Measurements from ENCODE around the gene DCLK1. TPM values are rescaled to one million over a fixed set of nuclear protein-coding genes. Genes with fewer than 3 reads are reported as not detected.

DCLK1 gene
- total RNA-seq, 1 donor from 2014 or later, result not detected

GRCh38 chr13:35787937-35788336, 343.2 kb downstream of the DCLK1 start:
- Mint-ChIP-seq H3K27ac (no peak overlapping the region), H3K4me3 (ENCODE audit: low read depth) (no peak overlapping the region), H3K4me1 (ENCODE audit: low read depth) (no peaks in the 10 kb centered on the region), H3K9me3 (no peaks in the 10 kb centered on the region), H3K27me3 (ENCODE audit: low read depth) (no peaks in the 10 kb centered on the region), H3K36me3 (ENCODE audit: low read depth) (no peaks in the 10 kb centered on the region)
- DNase-seq (ENCODE audit: low spot score), result no peak
- intact Hi-C loops (cut with micrococcal nuclease), result no loop called here

DNA sequence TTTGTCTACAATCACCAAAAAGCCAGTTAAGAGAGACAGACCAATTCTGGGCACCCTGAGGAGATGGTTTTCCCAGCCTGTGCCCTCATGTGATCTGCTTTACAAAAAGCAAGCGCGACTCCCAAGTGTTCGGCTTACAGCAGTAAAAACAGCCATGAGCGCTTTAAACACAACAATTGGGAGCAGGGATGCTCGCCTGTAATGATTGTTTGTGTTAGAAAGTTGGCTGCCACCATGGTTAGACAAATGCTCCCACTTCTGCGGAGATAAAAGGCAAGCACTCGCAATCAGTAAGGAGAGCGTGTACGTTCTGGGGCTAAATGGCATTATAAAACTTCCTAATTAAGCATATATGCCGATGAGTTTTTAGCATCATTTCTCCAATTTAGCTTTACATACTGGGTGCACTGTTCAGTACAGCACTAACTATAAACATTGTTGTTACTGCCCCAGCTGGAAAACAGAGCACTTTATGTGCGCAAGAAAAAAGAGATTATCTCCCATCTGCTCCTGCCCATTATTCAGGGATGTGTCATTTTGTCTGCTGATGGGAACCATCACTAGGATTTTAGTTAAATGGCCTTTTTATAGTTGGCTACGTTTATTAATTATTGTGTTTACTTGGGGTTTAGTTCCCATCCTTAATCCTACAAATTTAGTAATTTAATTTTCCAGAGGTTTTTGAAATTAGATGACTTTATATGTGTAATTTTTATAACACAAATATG, 345.4 kb downstream of the DCLK1 start:
- Mint-ChIP-seq H3K27ac (no peak overlapping the region), H3K9me3 (no peaks in the 10 kb centered on the region), H3K4me3 (ENCODE audit: low read depth) (no peak overlapping the region), H3K27me3 (ENCODE audit: low read depth) (no peaks in the 10 kb centered on the region), H3K4me1 (ENCODE audit: low read depth) (no peaks in the 10 kb centered on the region), H3K36me3 (ENCODE audit: low read depth) (no peaks in the 10 kb centered on the region)
- intact Hi-C loops (cut with micrococcal nuclease), result no loop called here
- DNase-seq (ENCODE audit: low spot score), result no peak

- no peaks in the 10 kb centered on the region for H3K9me3 Mint-ChIP-seq
- no peak overlapping the region for H3K27ac Mint-ChIP-seq
- no peaks in the 10 kb centered on the region for H3K4me1 Mint-ChIP-seq (ENCODE audit: low read depth)
- H3K4me3 Mint-ChIP-seq (ENCODE audit: low read depth), result no peak overlapping the region
- no peak for DNase-seq (ENCODE audit: low spot score)
- intact Hi-C loops (cut with micrococcal nuclease), result no loop called here
- no peaks in the 10 kb centered on the region for H3K27me3 Mint-ChIP-seq (ENCODE audit: low read depth)
- no peaks in the 10 kb centered on the region for H3K36me3 Mint-ChIP-seq (ENCODE audit: low read depth)
Measured at GRCh38 chr13:35784286-35784951, 346.8 kb downstream of the DCLK1 start.

DNA sequence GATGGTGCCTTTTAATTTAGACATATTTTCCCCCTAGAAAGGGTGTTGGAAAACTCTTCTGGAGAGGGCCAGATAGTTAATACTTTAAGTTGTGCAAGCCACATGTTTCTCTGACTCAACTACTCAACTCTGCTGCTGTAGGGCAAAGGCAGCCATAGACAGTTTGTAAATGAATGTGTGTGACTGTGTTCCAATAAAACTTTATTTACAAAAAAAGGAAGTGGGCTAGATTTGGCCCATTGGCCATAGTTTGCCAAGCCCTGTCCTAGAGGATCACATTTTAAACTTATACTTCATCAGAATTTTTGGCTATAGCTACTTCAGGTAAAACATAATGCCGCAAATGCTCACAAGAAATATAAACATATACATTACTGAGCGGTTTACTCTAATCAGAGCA, 348.4 kb downstream of the DCLK1 start:
- H3K27ac Mint-ChIP-seq, result no peak overlapping the region
- H3K9me3 Mint-ChIP-seq, result no peaks in the 10 kb centered on the region
- intact Hi-C loops (cut with micrococcal nuclease), result no loop called here
- H3K36me3 Mint-ChIP-seq (ENCODE audit: low read depth), result no peaks in the 10 kb centered on the region
- H3K4me3 Mint-ChIP-seq (ENCODE audit: low read depth), result no peak overlapping the region
- no peak for DNase-seq (ENCODE audit: low spot score)
- H3K27me3 Mint-ChIP-seq (ENCODE audit: low read depth), result no peaks in the 10 kb centered on the region
- no peaks in the 10 kb centered on the region for H3K4me1 Mint-ChIP-seq (ENCODE audit: low read depth)

DNA sequence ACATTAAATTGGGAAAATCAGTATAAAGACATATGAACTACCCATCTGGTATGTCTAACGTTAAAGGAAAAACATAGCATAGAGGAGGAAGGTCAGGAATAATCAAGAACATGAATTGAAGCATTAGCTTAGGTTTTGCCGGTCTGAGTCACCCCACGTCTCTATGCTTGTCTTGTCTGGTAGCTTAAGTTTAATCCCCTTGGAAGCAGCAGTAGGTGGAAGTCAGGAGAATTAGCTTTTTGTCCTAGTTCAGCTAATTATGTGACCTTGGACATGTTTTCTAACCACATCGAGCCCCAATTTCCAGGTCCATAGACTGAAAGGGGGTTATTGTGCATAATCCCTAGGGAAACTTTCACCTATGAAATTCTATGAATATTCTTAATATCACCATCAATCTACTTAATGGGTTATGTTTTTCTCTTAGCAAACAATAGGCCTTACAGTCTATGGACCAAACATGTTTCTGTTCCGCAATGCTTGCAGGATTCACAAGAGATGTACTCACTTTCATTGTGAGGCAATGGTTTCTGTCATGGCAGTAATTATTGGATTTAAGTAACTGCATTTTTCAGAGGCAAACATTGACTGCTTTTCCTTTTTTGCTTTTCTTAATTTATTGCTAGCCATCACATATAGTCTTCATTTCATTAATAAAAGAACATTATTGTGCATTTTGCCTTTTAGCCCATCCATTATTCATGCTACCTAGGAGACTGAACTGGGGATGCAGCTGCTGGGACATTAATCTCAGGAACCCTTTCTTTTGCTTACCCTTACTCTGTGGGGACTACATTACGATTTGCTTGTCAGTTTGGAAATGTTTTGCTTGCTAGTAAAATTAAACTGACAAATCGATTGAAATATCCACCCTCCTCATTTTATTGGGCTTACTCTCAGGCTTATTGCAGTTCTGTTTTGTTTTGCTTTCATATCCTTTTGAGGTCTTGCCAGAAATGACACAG, 349.9 kb downstream of the DCLK1 start:
- H3K9me3 Mint-ChIP-seq, result no peaks in the 10 kb centered on the region
- no peak for DNase-seq (ENCODE audit: low spot score)
- H3K4me1 Mint-ChIP-seq (ENCODE audit: low read depth), result no peaks in the 10 kb centered on the region
- H3K27ac Mint-ChIP-seq, result no peak overlapping the region
- H3K4me3 Mint-ChIP-seq (ENCODE audit: low read depth), result no peak overlapping the region
- intact Hi-C loops (cut with micrococcal nuclease), result no loop called here
- H3K36me3 Mint-ChIP-seq (ENCODE audit: low read depth), result no peaks in the 10 kb centered on the region
- no peaks in the 10 kb centered on the region for H3K27me3 Mint-ChIP-seq (ENCODE audit: low read depth)

- Mint-ChIP-seq H3K4me1 (ENCODE audit: low read depth) (no peaks in the 10 kb centered on the region), H3K27ac (no peak overlapping the region), H3K4me3 (ENCODE audit: low read depth) (no peak overlapping the region), H3K27me3 (ENCODE audit: low read depth) (no peaks in the 10 kb centered on the region), H3K9me3 (no peaks in the 10 kb centered on the region), H3K36me3 (ENCODE audit: low read depth) (no peaks in the 10 kb centered on the region)
- no peak for DNase-seq (ENCODE audit: low spot score)
- intact Hi-C loops (cut with micrococcal nuclease), result no loop called here
Measured at GRCh38 chr13:35780613-35781012, 350.6 kb downstream of the DCLK1 start.

DNA sequence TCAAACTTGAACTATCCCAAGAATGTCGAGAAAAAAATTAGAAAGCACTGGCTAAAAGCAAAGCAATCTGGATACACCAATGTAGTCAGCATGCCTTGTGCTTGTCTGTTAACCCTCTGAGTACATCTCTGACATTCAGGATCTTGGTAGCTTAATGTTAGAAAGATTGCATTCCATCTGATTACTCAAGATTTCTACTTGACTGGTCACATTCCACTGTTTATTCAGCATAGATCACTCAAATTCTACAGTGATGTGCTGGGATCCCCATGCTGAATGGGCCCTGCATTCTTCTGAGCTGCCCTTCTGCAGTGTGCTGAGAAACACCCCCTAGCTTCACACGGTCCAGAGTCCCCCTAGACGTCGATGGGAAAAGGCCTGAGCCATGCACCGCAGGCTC, 359.3 kb downstream of the DCLK1 start:
- intact Hi-C loops (cut with micrococcal nuclease), result no loop called here
- Mint-ChIP-seq H3K27ac (no peak overlapping the region), H3K4me1 (ENCODE audit: low read depth) (no peaks in the 10 kb centered on the region)

DNA sequence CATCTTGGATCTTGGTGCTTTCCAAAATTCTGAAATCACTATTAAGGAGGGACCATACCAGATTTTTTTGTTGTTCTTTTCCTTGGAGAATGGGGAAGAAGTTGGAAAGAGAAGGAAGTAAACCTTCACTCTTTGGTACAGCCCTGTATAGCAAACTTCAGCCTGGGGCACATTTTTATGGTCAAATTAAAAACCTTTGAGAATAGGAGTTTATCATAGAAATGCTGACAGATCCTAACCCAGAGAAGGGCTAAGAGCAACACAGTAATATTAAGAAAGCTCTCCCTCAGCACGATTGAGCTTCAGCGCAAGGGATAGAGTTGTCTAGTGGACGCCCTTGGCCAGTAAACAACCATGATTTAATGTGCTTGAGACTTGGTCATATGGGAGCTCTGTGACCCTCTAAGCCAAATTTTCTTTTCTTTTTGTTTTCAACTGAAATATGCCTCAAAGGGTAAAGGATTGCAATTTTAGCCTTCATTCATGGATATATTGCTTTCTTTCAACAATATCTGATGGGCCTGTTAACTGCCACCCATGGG, 360.4 kb downstream of the DCLK1 start:
- intact Hi-C loops (cut with micrococcal nuclease), result no loop called here
- DNase-seq (ENCODE audit: low spot score), result no peak
- Mint-ChIP-seq H3K4me3 (ENCODE audit: low read depth) (no peak overlapping the region), H3K36me3 (ENCODE audit: low read depth) (no peaks in the 10 kb centered on the region), H3K27ac (no peak overlapping the region), H3K4me1 (ENCODE audit: low read depth) (no peaks in the 10 kb centered on the region), H3K27me3 (ENCODE audit: low read depth) (no peaks in the 10 kb centered on the region), H3K9me3 (peaks cover 3% of the 10 kb centered on the region)

More for the DNA sequence above, 359.3 kb downstream of the DCLK1 start:
- Mint-ChIP-seq H3K36me3 (ENCODE audit: low read depth) (no peaks in the 10 kb centered on the region), H3K9me3 (peaks cover 3% of the 10 kb centered on the region), H3K27me3 (ENCODE audit: low read depth) (no peaks in the 10 kb centered on the region), H3K4me3 (ENCODE audit: low read depth) (no peak overlapping the region)
- no peak for DNase-seq (ENCODE audit: low spot score)

DNA sequence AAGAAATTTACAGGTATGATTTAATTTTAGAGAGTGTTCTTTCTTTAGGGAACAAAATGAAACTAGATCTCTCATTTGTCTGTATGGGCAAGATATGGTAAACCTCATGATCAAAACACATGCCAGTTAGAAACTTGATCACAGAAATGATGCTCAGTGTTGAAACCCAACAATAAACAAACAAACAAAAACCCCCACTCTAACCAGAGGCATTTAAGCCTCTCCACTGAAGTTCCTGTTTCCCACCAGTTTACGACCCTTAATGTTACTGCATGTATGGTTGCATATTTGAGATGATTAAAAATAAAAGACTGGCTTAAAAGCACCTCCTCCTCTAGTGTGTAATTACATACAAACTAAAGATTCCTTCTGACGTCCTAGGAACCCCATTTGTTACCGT, 361.4 kb downstream of the DCLK1 start:
- no peaks in the 10 kb centered on the region for H3K27me3 Mint-ChIP-seq (ENCODE audit: low read depth)
- H3K9me3 Mint-ChIP-seq, result peaks cover 3% of the 10 kb centered on the region
- intact Hi-C loops (cut with micrococcal nuclease), result no loop called here
- no peak overlapping the region for H3K4me3 Mint-ChIP-seq (ENCODE audit: low read depth)
- no peaks in the 10 kb centered on the region for H3K4me1 Mint-ChIP-seq (ENCODE audit: low read depth)
- DNase-seq (ENCODE audit: low spot score), result no peak
- no peaks in the 10 kb centered on the region for H3K36me3 Mint-ChIP-seq (ENCODE audit: low read depth)
- H3K27ac Mint-ChIP-seq, result no peak overlapping the region

DNA sequence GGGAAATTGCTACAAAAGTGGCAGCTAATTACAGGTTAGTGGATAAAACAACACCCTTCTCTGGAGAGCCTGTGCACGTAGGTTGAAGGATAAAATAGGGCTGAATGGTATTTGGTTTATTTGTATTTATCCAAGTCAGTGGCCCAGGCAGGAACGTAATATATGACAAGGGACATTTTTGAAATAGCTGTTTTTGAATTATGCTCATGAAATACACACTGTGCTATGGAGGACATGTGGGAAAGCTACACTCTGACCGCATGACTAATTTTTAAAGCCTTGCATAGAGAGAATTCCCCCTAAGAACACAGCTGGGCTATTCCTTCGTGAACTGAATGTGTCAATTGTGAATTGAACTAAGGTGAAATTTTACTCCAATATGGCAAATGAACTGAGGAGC, 362.6 kb downstream of the DCLK1 start:
- Mint-ChIP-seq H3K4me3 (ENCODE audit: low read depth) (no peak overlapping the region), H3K27me3 (ENCODE audit: low read depth) (no peaks in the 10 kb centered on the region), H3K27ac (no peak overlapping the region), H3K9me3 (no peaks in the 10 kb centered on the region), H3K36me3 (ENCODE audit: low read depth) (no peaks in the 10 kb centered on the region), H3K4me1 (ENCODE audit: low read depth) (no peaks in the 10 kb centered on the region)
- no peak for DNase-seq (ENCODE audit: low spot score)
- intact Hi-C loops (cut with micrococcal nuclease), result no loop called here

GRCh38 chr13:35768073-35768472, 363.1 kb downstream of the DCLK1 start:
- intact Hi-C loops (cut with micrococcal nuclease), result no loop called here
- no peak for DNase-seq (ENCODE audit: low spot score)
- H3K9me3 Mint-ChIP-seq, result no peaks in the 10 kb centered on the region
- no peaks in the 10 kb centered on the region for H3K27me3 Mint-ChIP-seq (ENCODE audit: low read depth)
- H3K27ac Mint-ChIP-seq, result no peak overlapping the region
- no peaks in the 10 kb centered on the region for H3K36me3 Mint-ChIP-seq (ENCODE audit: low read depth)
- H3K4me3 Mint-ChIP-seq (ENCODE audit: low read depth), result no peak overlapping the region
- no peaks in the 10 kb centered on the region for H3K4me1 Mint-ChIP-seq (ENCODE audit: low read depth)

GRCh38 chr13:35767256-35767976, 363.8 kb downstream of the DCLK1 start:
- Mint-ChIP-seq H3K4me3 (ENCODE audit: low read depth) (no peak overlapping the region), H3K27ac (no peak overlapping the region), H3K36me3 (ENCODE audit: low read depth) (no peaks in the 10 kb centered on the region), H3K27me3 (ENCODE audit: low read depth) (no peaks in the 10 kb centered on the region), H3K4me1 (ENCODE audit: low read depth) (no peaks in the 10 kb centered on the region), H3K9me3 (no peaks in the 10 kb centered on the region)
- no peak for DNase-seq (ENCODE audit: low spot score)
- intact Hi-C loops (cut with micrococcal nuclease), result no loop called here
